Liver (tissue), 3 donors: ENCODE data around the gene GALNT17.

Source experiments
- CTCF ChIP-seq: fragments of 150-350 bp; IDR thresholded peaks from 2 replicates; pipeline ENCODE4 v1.5.1; 2017; ENCODE audit warnings: improper control_type of control experiment, low read depth, low read length; ENCODE audit not compliant: missing input control
- EGR1 ChIP-seq, 2 donors: IDR thresholded peaks; 2 replicates each; pipeline ENCODE4 v1.6.1; 2016 to 2018; ENCODE audit warnings: antibody characterized with exemption in 2 of 2, low read depth in 2 of 2
- GABPA ChIP-seq, 2 donors: IDR thresholded peaks in 1 of 2; conservative IDR thresholded peaks in 1 of 2; 2 replicates each; pipeline ENCODE4 v1.6.1; 2016; ENCODE audit warnings: antibody characterized with exemption in 2 of 2, mild to moderate bottlenecking in 1 of 2, moderate library complexity in 1 of 2
- HNF4G ChIP-seq: IDR thresholded peaks from 2 replicates; pipeline ENCODE4 v1.6.1; 2016; ENCODE audit warnings: antibody characterized with exemption
- JUND ChIP-seq, 2 donors: IDR thresholded peaks; 2 replicates each; pipeline ENCODE4 v1.6.1; 2016; ENCODE audit warnings: antibody characterized with exemption in 2 of 2
- SP1 ChIP-seq: IDR thresholded peaks from 2 replicates; pipeline ENCODE4 v1.6.1; 2018; ENCODE audit warnings: antibody characterized with exemption, mild to moderate bottlenecking
- TAF1 ChIP-seq: conservative IDR thresholded peaks from 2 replicates; pipeline ENCODE4 v1.6.1; 2016; ENCODE audit warnings: antibody characterized with exemption, mild to moderate bottlenecking
- YY1 ChIP-seq: IDR thresholded peaks from 2 replicates; pipeline ENCODE4 v1.6.1; 2016; ENCODE audit warnings: antibody characterized with exemption, mild to moderate bottlenecking
- TF ChIP-seq, protein P1 (sequence below): IDR thresholded peaks from 2 replicates; pipeline ENCODE4 v1.6.1; 2016; ENCODE audit warnings: antibody characterized with exemption, mild to moderate bottlenecking
- TF ChIP-seq, protein P2 (sequence below): IDR thresholded peaks from 2 replicates; pipeline ENCODE4 v1.6.1; 2016; ENCODE audit warnings: antibody characterized with exemption
- TF ChIP-seq, protein P3 (sequence below): IDR thresholded peaks from 2 replicates; pipeline ENCODE4 v1.6.1; 2016; ENCODE audit warnings: antibody characterized with exemption
- donor health status: healthy.
- donor health status: healthy.

GRCh38 chr7:71652510-71652909, 520.6 kb downstream of the GALNT17 start:
- TF ChIP-seq GABPA (IDR thresholded peaks at IDR 0.05 in 1 of 2, conservative IDR thresholded peaks at IDR 0.05 in 1 of 2) (no peak), TAF1 (no peak), HNF4G (no peak), CTCF (no peak), YY1 (no peak), JUND (IDR thresholded peaks at IDR 0.05) (no peak), SP1 (no peak), EGR1 (IDR thresholded peaks at IDR 0.05; ENCODE audit: low read depth in 2 of 2) (no peak)
- TF ChIP-seq, protein P1, sequence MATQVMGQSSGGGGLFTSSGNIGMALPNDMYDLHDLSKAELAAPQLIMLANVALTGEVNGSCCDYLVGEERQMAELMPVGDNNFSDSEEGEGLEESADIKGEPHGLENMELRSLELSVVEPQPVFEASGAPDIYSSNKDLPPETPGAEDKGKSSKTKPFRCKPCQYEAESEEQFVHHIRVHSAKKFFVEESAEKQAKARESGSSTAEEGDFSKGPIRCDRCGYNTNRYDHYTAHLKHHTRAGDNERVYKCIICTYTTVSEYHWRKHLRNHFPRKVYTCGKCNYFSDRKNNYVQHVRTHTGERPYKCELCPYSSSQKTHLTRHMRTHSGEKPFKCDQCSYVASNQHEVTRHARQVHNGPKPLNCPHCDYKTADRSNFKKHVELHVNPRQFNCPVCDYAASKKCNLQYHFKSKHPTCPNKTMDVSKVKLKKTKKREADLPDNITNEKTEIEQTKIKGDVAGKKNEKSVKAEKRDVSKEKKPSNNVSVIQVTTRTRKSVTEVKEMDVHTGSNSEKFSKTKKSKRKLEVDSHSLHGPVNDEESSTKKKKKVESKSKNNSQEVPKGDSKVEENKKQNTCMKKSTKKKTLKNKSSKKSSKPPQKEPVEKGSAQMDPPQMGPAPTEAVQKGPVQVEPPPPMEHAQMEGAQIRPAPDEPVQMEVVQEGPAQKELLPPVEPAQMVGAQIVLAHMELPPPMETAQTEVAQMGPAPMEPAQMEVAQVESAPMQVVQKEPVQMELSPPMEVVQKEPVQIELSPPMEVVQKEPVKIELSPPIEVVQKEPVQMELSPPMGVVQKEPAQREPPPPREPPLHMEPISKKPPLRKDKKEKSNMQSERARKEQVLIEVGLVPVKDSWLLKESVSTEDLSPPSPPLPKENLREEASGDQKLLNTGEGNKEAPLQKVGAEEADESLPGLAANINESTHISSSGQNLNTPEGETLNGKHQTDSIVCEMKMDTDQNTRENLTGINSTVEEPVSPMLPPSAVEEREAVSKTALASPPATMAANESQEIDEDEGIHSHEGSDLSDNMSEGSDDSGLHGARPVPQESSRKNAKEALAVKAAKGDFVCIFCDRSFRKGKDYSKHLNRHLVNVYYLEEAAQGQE, result no peak
- TF ChIP-seq, protein P2, sequence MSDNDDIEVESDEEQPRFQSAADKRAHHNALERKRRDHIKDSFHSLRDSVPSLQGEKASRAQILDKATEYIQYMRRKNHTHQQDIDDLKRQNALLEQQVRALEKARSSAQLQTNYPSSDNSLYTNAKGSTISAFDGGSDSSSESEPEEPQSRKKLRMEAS, result no peak
- TF ChIP-seq, protein P3, sequence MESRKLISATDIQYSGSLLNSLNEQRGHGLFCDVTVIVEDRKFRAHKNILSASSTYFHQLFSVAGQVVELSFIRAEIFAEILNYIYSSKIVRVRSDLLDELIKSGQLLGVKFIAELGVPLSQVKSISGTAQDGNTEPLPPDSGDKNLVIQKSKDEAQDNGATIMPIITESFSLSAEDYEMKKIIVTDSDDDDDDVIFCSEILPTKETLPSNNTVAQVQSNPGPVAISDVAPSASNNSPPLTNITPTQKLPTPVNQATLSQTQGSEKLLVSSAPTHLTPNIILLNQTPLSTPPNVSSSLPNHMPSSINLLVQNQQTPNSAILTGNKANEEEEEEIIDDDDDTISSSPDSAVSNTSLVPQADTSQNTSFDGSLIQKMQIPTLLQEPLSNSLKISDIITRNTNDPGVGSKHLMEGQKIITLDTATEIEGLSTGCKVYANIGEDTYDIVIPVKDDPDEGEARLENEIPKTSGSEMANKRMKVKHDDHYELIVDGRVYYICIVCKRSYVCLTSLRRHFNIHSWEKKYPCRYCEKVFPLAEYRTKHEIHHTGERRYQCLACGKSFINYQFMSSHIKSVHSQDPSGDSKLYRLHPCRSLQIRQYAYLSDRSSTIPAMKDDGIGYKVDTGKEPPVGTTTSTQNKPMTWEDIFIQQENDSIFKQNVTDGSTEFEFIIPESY, result no peak
